HG02943 (cell line): ENCODE measurements around the gene SLC39A8.
"Not testable (repeated sequence)": the region's sequence is repeated elsewhere in the genome, so short reads cannot be mapped to it uniquely, and the experiment has no call there.

Experiments
- ATAC-seq: cut with Tn5 transposase; IDR thresholded peaks from one replicate; pipeline ENCODE4 v1.9.1; 2021; ENCODE audit warnings: mild to moderate bottlenecking, low read depth, moderate library complexity; ENCODE audit not compliant: unreplicated experiment

Gene SLC39A8

DNA sequence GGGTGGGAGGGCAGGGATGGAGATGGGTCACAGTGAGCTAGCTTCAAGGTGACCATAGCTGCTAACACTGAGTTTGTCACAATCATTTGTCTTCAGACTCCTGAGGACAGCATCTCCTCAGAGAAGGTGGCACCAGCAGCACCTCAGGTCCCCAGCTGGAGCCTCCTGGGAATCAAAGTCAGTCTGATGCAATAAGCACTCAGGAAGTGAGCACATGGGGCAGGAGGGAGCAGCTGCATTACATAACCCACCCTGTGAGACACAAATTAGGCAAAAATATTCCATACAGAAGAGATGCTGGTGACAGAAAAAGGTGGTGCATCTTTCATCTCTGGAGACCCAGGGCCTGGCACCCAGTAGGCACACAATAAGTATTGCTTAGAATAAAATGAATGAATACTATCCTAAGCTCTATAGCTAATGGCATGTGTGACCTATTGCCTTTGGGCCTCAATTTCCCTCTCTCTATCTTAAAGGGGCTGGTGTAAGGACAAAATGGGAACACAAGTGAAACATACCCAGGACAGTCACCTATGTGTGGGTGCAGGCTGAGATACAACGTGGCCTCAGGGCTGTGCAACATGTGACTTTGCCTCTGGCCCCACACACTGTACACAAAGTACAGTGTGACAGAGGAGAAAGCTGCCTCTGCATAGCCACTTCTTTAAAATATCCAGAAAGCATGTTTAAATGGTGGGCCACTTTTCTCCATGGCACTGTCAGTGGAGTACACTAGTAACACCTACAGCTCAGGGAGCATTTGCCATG lies 37.1 kb downstream of the SLC39A8 start:
- no peak for ATAC-seq

DNA sequence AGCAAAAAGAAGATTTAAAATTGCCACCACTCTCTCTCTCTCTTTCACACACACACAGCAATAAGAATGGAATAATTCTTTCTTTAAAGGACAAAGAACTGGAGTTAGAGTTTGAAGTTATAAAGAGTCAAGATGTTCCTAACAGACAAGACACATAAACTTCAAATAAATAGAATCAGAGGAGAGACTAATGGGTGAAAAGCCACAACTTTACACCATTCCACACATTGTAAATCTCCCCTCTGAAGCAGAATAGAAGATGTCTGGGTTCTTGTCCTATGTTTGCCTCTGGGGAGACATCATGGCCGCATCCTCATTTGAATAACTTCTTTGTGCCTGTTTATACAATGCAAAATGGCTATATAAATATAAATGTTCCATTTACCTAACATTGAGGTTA lies 39.6 kb downstream of the SLC39A8 start:
- ATAC-seq, result no peak

DNA sequence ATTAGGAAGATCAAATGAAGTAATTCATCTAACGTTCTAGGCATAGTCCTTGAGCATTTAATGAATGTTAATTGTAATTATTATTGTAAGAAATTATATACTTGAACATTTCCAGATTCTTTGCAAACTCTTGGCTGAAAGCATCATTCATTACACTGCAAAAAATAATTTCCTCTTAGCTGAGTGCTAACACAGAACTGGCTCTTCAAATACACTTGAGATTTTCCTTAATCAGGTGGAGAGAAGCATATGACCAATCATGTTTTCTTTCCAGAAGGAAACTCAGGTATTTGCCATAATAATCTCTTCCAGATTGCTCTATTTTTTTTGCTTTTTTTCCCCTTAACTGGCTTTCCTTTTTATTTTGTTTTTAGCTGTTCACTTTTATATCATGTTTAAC lies 42.5 kb downstream of the SLC39A8 start:
- ATAC-seq, result no peak

DNA sequence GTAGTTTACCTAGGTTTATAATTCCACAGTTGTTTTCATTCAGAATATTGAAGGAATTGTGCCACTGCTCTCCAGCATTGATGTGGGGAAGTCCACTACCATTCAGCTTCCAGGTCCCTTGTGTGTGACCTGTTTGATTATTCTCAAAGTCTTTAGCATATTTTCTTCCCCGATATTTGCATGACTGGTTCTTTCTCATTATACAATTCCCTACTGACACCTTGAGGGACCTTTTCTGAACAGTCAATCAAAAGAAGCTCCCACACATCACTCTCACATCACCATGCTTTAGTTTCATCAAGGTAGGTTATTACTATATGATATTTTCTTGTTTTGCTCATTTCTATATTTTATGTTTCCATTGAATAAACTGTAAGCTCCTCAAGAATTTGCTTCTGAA lies 44.1 kb downstream of the SLC39A8 start:
- no peak for ATAC-seq

DNA sequence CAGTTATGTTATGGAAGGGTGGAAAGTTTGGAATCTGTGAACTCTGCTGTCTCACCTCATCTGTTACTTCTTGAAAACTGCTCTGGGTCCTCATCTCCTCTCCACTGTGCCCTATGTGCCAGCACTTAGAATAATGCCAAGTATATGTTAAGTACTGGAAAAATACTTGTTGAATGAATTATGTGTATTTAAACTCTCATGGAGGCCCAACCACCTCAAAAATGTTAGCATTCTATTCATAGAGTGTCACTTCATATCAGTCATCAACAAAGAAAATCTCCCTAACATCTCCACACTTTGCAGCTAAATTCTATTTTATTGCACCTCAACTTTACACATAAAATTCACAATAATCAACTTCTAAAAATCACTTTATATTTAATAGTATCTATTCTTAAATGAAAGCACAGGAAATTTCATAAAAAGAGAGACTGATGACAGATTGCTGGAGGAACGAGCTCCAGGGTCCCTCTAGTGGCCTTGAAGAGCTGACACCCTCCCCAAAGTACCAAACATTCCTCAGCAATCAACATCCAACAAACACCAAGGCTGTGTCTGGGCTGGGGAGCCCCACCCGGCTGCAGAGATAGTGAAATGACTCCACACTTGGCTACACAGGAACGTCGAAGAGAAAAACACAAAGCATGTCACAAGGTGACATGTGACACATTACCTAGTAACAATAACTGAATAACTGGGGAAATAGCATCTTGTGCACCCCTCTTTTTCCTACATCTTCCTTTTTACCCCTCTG lies 45.8 kb downstream of the SLC39A8 start:
- ATAC-seq, result no peak

DNA sequence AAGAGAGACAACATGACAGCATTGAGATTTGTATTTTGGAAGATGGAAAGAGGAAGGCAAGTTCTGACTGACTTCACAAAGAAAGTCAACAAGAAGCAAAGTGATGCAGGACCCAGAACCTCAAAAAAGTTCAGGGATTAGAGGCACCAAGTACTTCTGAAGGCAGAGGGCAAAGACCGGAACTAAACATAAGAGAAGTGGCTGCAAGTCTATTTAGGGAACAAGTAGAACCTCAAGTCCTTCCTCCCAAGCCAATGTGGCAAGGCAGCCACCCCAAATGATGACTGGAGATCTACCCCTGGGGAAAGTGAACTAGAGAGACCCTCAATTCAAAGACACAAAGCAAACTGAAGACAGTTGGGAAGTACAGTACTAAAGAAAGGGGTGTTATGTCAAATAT lies 46.6 kb downstream of the SLC39A8 start:
- ATAC-seq, result no peak

DNA sequence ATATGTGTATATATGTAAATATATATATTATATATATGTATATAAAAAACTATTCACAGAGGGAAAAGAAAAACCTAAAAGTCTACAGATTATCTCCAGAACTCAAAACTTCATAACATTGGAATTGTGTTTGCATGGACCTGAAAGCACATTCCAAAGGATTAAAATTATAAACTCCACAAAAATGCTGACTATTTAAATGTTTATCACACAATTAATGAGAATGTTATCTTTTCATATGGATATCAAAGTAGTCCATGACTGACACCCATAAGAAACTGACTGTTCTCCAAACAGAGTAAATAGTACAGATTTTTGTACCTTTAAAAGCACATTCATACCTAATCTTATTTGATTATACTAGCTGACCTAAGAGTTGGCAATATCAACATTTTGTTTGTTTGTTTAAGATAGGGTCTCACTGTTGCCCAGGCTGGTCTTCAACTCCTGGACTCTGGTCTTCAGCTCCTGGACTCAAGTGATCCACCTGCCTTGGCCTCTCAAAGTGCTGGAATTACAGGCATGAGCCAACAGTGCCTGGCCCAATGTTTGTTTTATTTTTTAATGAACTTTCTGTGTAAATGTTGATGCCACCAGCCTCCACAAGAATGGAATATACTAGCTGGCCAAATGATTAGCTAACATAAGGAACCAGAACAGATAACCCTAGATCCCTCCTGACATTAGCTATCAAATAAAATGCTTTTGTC lies 50.0 kb downstream of the SLC39A8 start:
- ATAC-seq, result no peak

DNA sequence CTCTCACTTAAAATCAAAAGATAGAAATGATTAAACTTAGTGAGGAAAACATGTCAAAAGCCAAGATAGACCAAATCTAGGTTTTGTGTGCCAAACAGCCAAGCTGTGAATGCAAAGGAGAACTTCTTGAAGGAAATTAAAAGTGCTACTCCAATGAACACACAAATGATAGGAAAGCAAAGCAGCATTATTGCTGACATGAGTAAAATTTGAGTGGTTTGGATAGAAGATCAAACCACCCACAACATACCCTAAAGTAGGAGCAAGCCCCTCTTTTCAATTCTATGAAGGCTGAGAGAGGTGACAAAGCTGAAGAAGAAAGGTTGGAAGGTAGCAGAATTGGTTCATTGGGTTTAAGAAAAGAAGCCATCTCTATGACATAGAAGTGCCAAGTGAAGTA lies 56.8 kb downstream of the SLC39A8 start:
- ATAC-seq, result no peak

DNA sequence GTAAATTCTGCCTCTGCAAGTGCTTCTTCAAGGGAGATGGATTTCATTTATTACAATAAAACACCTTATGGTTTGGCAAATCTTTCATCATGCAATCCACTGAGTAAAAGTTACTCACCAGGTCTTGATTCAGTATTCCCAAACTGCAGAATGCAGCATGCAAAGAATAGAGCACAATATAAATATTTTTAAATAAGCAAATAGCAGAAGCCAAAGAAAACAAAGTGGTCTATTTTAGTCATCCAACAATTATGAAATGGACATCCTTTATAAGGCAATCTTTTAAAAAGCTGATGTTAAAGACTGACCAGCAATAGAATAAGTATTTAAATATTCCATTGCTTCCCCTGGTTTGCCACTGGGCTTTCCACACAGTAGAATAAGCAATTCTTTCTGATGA lies 59.5 kb downstream of the SLC39A8 start:
- no peak for ATAC-seq

DNA sequence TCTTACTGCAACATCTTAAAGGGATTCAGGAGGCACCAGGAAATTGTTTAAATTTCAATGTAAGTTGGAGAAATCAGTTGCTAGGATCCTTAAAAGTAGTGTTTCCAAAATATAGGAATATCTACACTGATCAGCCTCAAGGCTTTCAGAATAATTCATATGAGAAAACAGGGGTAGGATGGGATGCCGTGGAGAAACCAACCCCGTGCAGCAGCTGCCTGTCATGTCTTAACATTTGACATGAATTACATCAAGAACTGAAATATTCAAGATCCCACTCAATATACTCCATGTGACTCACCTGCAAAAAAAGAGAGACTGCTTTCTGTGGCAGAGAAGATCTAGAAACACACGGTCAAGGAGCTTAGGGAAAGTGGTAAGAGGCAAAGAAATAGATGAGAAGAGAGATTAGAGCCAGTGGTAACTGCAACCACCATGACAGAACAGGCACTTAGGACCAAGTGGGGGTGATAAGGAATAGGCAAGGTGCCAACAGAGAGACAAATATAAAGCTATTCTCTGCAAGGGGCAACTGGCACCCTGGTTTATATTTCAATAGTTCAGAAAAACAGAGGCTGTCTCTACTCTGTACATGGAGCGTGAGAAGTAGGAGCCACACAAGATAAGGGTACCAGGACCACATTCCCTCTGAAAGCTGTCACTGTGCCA lies 64.0 kb downstream of the SLC39A8 start:
- no peak for ATAC-seq

DNA sequence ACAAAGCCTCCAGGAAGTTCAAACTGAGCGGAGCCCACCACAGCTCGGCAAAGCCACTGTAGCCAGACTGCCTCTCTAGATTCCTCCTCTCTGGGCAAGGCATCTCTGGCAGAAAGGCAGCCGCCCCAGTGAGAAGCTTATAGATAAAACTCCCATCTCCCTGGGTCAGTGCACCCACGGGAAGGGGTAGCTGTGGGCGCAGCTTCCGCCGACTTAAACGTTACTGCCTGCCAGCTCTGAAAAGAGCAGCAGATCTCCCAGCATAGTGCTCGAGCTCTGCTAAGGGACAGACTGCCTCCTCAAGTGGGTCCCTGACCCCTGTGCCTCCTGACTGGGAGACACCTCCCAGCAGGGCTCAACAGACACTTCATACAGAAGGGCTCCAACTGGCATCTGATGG lies 72.0 kb downstream of the SLC39A8 start:
- ATAC-seq, result not testable (repeated sequence)

DNA sequence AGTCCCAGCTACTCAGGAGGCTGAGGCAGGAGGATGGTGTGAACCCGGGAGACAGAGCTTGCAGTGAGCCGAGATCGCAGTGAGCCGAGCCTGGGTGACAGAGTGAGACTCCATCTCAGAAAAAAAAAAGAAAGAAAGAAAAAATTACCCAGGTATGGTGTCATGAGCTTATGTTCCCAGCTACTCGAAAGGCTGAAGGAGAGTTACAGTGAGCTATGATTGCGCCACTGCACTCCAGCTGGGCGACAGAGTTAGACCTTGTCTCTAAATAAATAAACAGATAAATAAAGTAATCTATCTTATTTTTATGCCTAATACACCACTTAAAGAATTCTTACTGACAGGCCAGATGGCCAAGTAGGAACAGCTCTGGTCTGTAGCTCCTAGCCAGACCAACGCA lies 73.0 kb downstream of the SLC39A8 start:
- no peak for ATAC-seq

DNA sequence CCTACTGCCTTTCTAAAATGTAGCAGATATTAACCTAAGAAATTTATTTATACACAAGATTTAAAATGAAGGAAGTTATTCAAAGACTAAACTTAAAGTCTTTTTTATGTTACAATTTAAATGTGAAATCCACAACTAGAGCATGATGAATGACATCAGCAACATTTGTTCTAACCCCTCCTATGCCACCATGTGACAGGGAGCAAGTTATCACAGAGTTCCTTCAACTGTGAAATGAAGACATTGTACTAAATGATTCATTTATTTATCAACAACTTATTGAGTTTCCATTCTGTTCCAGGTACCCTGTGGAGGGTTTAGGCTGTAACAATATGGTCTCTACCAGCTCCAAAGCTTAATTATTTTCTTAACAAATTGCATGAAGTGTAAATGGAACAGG lies 76.9 kb downstream of the SLC39A8 start:
- no peak for ATAC-seq

DNA sequence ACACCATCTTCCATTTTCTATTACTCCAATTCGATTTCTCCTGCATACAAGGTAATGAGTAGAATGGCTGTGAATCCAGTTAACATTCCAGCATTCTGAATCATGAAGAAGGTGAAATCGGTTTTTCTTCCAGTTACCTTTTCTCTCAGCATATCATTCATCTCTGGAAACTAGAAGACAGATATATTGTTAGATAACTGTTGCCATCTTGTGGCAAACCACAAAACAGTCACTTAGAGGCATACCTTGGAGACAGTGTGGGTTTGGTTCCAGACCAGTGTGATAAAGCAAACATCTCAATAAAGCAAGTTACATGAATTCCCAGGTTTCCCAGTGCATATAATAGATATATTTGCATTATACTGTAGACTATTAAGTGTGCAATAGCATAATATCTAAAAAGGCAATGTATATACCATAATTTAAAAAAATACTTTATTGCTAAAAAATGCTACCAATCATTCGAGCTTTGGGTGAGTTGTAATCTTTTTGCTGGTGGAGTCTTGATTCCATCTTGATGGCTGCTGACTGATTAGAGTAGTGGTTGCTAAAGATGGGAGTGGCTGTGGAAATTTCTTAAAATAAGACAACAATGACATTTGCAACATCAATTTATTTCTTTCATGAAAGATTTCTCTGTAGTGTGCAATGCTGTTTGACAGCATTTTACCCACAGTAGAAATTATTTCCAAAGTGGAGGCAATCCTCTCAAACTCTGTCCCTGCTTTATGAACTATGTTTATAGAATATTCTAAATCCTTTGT lies 82.1 kb downstream of the SLC39A8 start:
- ATAC-seq, result peak; percentile 83

DNA sequence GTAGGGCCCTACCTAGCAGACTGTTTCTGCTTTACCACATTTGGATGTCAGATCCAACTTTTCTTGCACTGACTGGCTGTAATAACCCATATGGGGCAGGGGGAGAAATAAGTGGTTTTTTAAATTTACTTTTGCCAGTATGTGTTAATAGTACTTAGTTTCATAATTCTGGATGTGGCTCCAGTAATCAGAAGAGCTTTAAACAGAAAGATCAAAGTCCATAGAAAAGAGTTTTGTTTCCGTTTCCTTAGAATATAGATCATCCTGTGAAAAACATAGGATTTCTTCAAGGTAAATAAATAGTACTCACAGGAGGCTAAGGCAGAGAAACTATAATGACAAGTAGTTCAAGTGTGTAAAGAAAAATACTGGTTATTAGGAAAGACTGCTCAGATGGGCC lies 85.6 kb downstream of the SLC39A8 start:
- ATAC-seq, result no peak

DNA sequence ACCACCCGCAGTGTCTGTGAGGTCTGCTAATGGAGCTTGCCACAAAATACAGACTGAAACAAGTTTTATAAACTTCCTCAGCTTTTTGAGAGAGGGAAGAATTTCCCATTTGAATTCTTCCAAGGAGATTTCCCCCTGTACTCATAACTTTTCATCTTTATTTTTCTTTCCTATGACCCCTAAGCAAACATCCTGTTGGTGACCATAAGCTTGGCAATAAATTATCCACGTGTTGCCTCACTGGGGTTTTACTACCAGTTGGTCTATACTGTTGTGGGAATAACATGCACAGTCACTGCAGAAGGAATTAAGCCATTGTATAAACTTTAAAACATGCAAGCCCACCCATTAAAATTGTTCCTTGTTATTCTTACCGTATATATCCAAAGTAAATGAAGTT lies 86.2 kb downstream of the SLC39A8 start:
- ATAC-seq, result no peak

DNA sequence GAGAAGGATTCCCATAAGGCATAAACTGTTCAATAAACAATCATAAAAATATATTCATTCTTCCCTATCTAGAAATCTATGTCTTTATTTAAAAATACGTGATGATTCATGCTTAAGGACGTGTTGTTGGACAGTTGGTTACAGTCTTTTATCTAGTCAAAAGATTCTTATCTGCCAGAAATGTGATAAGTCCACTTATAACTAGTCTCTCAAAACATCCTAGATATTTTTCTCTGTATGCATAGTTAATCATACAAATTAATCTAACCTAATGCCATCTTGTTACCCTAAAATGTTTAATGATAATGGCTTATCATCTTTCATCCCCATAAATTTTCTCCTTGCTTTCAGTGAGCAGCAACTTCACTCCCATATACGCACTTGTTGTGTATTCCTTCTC lies 89.0 kb downstream of the SLC39A8 start:
- no peak for ATAC-seq

DNA sequence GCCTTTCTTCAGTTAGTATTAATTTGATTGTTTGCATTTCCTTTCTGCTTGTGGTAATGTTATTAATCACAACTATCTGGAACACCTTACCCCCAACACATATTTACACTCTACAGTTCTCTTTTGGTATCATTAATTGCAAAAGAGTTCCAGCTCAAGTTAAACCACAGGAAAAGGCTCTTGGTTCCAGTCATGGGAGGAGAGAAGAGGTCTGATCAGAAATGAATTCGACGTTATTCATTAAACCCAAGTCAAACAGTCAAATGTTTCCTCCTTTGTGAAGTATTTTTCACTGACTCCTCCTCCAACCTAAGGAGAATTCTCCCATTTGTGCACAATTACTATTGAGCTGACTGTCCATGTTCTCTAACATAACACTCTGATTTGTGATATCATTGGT lies 91.4 kb downstream of the SLC39A8 start:
- no peak for ATAC-seq

DNA sequence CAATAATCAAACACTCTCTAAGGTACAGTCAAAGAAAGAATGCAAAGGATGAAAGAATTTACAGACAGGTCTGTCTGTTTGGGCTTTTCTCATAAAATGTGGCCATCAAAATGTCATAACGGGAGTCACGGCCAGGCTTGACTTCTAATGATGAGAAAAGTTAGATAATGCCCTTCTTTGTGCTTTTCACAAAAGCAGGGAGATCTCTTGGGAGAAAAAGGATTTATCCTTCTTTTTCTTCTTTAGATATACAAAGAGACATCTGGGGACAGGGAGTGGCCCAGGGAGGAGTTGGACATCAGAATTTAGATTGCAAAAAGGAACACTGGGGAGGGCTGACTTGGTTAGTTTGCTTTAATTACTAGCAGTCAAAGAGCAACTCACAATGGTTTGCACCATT lies 93.1 kb downstream of the SLC39A8 start:
- no peak for ATAC-seq

DNA sequence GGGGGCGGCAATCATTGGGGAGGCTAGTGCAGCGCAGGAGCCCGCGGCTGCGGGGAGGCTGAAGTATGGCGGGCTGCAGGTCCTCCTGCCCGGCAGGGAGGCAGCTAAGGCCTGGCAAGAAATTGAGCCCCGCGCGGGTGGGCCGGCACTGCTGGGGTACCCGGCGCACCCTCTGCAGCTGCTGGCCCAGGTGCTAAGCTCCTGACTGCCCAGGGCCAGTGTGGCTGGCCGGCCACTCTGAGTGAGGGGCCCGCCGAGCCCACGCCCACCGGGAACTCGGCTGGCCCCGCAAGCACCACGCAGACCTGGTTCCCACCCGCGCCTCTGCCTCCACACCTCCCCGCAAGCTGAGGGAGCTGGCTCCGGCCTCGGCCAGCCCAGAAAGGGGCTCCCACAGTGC lies 94.9 kb downstream of the SLC39A8 start:
- ATAC-seq, result no peak
